ENCODE measurements around the gene ENDOD1.

ENDOD1 gene

DNA sequence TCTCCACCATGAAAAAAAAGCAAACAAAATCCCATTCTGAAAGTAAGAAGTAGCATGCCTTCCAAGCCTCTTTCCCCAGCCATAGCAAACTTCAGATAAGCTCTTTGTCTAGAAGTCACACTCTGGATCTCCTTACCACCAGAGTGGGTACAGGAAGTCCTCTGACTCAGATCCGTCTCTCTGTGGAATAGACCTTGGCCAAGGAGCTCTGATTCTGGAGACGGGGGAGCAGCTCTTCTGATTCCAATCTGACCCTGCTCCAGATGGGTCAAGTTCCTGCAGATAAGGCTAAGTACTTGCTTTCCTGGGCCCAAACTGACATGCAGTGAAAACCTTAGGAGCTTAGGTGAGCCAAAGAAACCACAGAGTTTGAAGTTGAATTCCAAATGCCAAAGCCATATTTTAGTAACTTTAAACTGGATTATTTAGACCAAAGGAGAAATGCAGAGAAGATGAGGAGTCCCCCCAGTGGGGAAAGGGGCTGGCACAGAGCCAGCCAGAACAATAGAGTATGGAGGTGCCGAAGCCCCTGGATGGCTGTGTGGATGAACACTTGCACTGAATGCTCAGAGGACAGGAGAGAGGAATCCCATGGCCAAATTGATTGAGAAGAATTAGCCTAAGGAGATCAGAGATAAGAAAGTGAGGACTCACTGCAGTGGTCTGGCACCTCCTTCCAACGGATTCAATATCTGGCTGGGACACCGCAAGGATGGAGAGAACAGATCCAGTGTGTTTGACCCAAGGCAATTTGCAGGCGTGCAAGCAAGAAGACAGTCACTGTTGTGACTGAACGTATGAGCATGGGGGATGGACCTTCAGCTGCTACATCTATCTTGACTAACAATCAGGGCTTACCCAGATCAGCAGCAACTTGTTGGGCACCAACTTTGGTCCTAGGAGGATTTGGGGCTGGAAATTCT is 54.9 kb downstream of the ENDOD1 start:
- no peak for DNase-seq

DNA sequence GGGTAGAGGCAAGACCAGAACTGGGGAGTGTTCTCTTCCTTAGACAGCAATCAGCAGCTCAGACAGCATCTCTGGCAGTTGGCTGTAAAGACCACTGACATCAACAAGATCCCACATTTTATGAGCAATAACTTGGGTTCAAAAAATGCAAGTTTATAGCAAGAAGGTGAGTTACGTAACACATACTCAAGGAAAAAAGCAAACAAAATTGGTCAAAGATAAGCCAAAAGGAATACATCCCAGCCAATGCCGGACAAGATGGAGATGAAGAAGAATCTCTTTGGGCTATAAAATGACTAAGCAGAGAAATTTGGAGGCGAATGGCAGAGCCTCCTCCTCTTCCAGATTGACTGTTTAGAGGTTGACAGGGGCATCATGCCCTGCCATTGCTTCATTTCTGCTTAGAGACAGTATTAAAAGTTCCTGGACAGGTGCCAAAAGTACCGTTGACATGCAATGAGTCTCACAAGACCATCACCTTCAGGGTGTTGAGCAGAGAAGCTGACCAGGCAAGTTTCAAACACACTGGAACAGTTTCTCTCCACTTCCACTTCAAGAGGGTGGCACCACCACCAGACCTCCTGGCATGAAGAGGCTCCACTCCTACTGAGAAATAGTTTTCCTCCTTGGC is 55.9 kb downstream of the ENDOD1 start:
- no peak for DNase-seq

DNA sequence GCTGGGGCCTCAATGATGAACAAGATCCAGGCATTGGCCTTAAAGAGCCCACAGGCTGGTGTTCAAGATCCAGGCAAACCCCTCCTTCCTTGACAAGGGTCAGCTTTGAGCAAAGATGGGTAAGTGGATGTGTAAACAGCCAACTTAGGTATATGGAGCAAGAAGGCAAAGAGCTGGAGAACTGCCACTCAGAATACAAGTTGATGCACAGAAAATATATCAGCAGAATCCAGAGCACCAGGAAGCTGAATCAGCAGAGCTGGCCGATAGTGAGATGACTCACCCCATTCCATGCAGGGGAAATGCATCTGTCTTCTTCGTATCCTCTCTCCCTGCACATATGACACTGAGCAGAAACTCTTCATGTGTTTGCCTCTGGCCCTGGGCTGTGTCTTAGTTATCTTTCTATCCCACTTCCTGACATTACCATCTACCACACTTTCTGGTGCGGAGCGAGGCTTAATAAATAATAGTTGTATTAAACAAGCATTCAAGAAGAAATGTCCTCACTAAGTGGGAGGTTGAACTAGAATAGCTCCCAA is 57.8 kb downstream of the ENDOD1 start:
- DNase-seq, result no peak

DNA sequence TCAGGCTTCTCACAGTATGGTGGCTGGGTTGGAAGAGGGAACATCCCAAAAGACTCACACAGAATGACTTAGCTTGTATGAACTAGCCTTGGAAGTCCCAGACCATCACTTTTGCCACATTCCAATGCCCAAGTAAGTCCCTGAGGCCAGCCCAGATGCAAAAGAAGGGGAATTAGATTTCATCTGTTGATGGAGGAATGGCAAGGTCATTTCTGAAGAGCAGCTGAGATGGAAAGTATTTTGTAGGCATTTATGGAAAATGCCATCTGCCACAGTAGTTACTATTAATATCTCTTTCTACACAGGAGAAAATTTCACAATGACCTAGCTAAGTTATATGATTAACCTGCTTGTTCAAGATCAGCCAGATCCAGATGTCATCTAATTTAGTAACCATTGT is 58.8 kb downstream of the ENDOD1 start:
- no peak for DNase-seq

DNA sequence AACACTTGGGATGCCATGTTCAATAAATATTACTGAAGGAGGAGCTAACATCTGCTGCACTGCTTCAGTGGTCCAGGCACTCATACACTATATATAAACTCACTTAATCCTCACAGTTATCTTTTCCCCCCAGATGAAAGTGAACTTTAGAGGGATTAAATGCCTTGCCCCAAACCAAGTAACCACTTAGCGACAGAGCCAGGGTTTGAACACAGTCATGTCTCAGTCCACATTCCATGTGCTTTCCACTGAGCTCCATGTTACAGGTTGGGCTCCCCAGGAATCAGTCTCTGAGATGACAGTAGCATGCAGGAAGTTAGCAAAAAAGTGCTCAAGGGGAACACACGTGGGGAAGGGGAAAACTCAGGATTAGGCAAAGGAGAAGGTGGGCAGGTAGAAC is 59.3 kb downstream of the ENDOD1 start:
- no peak for DNase-seq

DNA sequence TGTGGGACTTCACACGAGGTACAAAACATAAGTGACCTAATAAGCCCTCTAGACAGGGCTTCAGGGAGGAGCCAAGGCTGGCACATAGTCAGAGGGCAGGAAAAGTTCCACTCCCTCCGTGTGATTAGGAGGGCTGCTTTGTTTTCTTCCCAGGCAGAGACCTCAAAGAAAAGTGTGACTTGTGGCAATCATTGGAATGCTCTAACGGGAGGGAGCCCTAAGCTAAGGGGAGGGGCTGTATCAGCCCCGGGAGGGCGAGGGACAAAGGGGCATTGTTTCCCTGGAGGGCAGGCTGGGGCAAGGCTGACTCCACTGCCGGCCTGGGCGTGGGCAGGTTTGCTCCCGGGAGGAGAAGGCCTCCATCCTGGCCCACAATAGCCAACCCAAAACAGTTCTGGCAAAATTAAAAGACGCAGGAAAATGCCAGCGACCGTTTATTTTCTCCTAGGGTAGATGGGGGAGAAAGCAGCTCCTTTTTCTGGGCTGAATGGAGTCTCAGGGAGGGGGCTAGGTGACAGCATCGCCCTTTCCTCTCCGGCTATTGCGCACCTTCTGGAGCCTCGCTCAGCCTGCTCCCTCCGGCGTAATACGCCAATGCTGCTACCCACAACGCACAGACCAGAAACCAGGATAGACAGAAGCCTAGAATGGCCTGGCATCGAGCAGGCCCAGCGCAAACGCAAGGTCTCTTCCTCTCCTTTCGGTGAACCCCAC is 60.2 kb downstream of the ENDOD1 start:
- no peak for DNase-seq

DNA sequence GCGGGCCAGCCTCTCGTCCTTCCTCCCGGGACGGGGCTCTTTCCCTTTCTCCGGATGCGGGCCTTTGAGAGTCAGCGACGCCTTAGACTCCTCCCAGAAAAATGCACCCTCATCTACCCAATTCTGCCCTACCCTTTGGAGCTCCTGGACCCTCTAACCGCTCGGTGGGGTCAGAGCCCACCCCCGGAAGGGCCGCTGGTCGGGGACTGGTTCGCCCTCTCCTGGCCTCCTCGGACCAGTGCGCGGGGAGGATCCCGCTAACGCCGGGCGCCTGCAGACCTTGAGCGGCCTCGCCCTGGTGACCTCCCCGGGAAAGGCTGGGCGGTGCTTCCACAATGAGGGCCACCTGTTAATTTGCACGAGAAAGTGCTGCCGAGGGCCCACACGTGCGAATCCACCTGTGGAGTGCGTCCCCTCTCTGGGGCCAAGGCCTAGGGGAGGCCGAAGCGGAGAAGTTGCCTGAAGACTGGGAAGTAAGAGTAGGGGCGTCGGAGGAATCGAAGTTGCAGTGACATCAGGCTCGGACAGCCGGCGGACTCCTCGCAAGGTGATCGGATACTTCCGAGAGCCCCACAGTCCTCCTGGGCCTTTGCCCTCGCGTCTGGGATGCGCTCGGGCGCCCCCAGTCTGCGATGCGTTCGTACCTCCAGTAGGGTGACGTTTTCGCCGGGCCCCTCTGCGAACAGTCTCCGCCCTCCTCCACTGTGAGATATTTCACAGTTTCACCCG is 61.5 kb downstream of the ENDOD1 start:
- DNase-seq, result peak; percentile 83

DNA sequence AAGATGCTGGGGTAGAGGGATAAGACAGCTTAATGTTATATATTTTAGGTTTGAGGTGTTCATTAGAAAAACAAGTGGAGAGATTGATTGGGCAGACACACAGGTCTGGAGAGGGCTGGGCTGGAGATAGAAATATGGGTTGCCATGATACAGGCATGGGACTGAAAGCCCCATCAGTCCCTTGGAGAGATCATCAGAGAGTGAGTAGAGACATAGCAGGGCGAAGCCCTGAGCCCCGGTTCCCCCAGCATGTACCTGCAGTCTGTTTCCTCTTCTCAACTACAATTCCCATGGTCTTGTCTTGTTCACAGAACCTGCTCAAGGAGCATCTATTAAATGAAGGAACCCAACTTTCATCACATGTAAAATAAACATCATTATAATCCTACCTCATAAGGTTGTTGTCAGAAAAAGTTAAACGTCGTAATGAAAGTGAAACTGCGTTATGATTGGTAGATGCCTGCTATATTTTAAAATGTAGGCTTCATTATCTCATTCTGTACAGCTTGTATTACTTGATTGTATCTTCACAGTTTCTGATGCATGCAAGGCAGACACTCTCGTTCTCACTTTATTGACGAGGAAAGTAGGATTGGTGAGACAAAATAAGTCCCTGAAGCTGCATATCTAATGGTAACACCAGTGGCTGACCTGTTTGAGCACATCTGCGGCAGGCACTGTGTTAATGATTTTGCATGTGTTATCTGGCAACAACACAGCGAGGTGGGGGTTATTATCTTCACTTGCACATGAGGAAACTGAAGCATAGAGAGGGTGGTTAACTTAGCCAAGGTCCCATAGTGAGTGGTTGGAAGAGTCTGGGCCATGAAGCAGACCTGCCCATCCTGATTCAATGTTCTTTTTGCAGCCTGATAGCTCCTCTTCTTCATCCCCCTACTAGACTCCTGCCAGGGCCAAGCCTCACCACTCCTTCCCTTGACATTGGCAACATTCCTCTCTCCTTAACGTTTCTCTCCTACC is 63.5 kb downstream of the ENDOD1 start:
- no peak for DNase-seq

DNA sequence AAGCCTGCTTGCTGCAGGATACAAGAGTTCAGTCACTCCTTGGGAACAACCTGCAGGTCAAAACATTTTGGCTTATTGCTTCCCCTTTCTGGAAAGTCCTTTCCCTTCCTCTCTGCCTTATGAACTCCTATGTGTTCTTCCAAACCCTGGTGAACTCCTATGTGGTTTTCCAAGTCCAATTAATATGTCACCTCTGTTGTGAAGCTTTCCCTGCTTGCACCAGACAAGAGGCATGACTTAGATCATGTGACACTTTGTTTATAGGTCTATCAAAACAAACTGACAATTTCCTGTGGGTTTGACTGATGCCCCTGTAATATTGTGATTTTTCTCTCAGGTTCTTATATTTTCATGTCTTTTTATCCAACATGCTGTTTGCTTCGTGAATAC is 64.2 kb downstream of the ENDOD1 start:
- DNase-seq, result no peak

DNA sequence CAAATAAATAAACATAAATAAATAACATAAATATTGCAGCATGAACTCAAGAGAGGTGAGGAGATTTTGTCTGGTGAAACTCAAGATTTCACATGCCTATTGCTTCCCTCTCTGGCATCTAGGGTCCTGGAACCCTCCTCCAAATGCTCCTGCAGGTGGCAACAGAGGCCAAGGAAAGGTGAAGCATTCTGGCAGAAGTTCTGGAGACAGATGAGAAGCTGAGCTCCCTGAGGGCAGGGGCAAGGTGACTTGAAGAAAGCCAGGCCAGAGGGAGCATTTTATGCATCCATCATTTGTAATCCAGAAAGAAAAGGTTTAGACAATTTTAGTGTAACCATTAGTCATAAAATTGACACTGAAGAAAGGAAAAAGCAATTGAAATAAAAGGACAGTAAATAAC is 64.9 kb downstream of the ENDOD1 start:
- peak; percentile 49 for DNase-seq

DNA sequence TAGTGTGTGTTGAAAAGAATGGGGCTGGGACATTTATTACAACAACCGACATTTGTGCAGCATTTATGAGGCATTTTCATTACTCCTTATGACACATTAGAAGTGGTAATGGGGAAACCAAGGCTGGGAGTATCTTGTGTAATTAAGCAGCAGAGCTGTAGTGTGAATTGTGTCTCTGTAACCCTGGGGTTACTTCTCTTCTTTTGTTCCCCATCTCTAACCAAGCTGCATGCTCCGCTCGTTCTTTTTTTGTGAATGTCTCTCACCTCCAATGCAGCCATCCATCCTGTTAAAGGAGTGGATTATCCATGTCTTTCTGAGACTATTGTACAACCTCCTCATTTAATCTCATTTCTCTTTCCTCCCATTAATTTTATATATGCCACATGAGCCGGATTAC is 65.7 kb downstream of the ENDOD1 start:
- DNase-seq, result no peak

DNA sequence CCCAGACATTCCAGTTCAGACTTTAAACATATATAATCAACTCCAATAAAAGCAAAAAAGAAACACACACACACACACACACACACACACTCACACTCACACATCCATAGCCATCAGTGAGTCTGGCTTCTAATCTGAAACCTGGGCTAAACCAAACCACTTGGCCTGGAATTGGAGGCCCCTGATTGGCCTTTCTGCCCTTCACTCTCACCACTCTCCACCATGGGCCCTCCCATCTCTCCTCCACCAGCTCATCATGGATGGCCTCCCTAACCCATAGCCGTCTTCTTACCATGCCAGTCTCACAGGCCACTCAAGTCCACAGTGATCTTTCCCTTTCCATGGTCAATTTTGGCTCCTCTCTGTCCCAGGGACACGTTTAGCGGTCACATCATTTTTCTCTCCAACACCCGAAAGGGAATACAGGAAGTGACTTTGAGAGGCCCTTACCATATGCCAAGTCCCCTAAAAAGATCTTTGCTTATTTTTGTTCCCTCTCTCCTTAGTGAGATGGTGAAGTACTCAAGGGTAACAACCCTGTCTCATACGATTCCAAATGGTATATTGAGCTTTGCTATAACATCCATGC is 66.6 kb downstream of the ENDOD1 start:
- DNase-seq, result no peak

DNA sequence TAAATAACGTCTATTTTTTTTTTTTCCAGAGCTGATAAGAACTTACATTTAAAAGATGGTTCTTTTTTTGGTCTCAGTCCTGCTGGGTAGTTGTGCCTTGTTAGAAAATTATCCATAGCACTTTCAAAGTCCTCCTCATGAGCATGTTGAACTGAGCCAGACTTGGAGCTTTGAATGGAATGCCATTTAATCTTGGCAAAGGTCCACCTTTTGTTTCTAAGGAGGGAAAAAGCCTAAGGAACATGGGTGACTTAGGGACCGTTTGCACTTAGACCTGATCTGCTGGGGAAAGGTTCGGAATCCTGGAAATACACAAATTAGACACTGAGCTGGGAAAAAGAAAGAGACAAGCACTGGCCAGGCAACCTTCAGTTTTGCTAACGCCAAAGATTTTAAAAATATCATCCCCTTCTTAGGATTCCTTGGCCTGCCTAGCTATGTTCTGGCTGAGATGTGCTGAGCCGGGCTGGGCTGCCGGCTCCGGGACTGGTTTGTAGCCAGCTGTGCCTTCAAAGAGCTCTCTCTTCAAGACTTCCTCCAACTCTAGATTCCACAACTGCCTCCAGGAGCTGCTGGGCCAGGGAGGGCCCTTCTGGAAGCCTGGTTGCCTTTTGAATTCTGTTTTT is 67.4 kb downstream of the ENDOD1 start:
- no peak for DNase-seq

DNA sequence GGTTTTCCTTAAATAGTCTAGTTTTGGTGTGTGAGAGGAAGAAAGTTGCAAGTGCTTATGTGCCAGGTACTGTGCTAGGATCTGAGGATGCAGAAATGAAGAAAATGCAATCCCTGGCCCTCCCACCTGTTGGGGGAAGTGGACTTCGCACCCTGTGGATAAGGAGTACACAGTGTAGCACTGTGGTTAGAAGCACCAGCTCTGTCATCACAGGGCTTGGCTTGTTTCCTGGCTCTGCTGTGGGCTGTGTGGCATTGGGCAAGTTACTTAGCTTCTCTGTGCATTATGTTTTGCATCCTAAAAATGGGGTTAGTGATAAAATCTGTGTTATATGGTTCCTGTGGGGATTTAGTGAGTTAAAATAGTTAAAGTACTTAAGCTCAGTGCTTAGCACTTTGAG is 68.2 kb downstream of the ENDOD1 start:
- no peak for DNase-seq

DNA sequence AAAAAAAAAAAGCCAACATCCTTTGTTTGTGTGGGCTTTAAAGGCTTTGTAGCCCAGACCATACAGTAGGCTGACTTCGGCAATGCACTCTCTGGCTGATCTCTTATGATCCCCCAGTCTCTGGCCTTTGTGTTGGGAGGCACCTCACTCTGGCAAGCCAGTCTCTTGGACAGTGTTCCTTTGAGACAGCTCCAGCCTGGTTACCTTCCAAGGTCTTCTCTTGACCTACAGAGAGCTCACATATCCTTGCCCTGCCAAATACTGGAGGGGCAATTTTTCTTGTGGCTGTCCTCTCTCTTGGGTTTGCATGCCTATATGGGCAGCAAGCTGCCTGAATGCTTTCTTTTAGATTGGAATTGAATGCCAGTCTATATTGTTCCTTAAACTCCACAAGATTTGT is 71.6 kb downstream of the ENDOD1 start:
- no peak for DNase-seq

DNA sequence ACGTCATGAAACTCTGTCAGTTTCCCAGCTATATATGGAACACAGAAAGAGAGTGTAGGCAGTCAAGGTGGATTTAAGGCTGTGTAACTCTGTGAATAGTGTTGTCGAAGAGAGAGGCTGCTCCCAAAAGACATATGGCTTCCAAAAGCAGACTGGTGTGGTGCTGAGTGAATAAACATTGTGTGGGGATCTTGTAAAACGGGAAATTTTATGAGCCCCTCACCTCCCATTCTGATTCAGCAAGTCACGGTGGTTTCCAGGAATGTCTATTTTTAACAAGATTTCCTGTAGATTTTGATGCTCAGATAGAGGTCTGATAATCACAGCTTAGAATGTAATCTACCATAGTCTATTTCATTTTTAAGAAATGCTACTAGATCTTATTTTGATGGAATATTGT is 73.5 kb downstream of the ENDOD1 start:
- DNase-seq, result no peak

DNA sequence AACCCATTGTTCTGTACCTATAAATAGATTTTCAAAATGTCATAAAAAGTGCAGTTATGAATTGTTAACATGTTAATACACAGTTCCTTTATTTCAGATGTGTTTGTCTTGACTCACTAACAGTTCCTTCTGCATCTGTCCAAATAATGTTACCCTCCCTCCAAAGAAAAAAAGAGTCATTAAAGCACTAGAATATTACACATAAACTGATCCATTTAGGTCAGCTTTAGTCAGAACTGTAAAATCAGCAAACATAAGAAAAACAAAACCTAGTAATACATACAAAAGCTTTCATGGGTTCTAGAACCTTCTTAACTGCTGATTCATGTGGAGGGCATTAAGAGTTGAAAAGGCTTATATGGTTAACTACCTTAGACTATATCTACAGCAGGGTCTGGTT is 76.0 kb downstream of the ENDOD1 start:
- no peak for DNase-seq

DNA sequence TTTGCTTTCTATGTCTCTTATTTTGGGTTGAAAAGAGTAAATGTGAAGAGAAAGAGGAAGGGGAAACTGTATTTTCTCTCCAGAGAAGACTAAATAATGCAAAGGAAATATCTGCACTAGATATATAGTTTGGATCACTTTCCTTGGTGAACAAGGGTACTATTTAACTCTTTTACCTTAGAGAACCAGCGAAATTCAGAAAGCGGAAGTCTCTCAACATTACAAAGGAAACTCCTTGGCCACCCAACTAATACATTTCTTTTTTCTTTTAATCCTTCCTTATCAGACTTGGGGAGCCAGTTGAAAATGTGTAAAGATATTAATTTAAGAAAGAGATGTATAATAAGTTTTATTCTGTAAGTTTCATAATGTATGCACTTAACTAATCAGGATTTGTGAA is 77.1 kb downstream of the ENDOD1 start:
- DNase-seq, result no peak

DNA sequence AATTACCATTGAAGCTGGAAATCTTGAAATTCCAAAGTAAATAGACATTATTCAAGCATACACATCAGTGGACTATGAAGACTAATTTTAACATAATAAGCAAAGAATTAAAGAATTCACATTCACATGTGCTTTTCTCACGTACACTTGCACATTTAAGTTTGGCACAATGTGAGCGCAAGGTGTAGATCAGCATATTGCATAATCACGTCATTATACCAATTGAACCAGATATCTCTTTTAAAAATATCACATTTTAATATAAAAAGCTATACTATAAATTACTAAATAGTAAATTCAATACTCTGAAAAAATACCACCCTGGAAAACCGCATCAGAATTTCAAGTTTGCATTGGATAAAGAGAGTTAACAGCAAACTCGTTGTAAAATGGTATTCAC is 80.6 kb downstream of the ENDOD1 start:
- DNase-seq, result no peak

DNA sequence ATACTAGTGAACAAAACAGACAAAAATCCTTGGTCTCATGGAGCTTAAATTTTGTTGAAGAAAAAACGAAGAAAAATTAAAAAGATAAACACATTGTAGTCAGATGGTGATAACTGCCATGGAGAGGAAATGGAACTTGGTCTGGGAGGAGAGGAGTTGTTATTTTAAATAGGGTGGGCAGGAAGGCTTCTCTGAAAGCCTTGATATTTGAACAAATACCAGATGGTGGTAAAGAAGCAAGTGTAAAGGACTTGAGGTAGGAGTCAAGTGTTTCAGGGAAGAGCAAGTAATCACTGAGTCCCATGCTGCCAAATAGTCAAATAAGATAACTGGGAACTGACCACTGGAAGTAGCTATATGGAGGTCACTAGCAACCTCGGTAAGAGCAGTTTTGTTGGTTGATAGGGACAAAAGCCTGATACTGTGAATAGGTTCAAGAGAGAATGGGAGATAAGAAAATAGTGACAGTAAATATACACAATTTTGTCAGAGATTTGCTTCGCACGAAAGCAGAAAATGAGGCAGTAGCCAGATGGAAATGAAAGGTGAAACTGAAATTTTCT is 86.3 kb downstream of the ENDOD1 start:
- DNase-seq, result no peak

All from stimulated activated CD4-positive, alpha-beta T cell treated with anti-CD3 and anti-CD28 coated beads, Interleukin-12 subunit alpha, Interleukin-12 subunit beta, amount 100 ng/mL, for 4 hours (primary cell).